LNCAP (cell line): ENCODE data around the gene GPR15LG.

Experiments
- CTCF ChIP-seq: fragments of 450-650 bp; IDR thresholded peaks from 2 replicates; pipeline ENCODE4 v1.5.1; 2017; ENCODE audit warnings: mild to moderate bottlenecking

GPR15LG gene

GRCh38 chr10:84201244-84201606, 27.6 kb downstream of the GPR15LG start:
- no peak for TF ChIP-seq CTCF

- TF ChIP-seq CTCF: no peak
Measured at GRCh38 chr10:84201682-84202081, 28.1 kb downstream of the GPR15LG start.

GRCh38 chr10:84202349-84202748, 28.7 kb downstream of the GPR15LG start:
- TF ChIP-seq CTCF: no peak

- peak; percentile 66 for TF ChIP-seq CTCF
Measured at GRCh38 chr10:84204122-84204521, 30.5 kb downstream of the GPR15LG start.

GRCh38 chr10:84204610-84205009, 31.0 kb downstream of the GPR15LG start:
- no peak for TF ChIP-seq CTCF

GRCh38 chr10:84205049-84205852, 31.6 kb downstream of the GPR15LG start:
- peak; percentile 91 for TF ChIP-seq CTCF

- TF ChIP-seq CTCF: 0 out of 2 replicates have a peak, but pooled peaks have one; percentile 15
Measured at GRCh38 chr10:84205853-84206525, 32.4 kb downstream of the GPR15LG start.
